Panc1 (cell line): ENCODE data around the gene KAZN. TPM values are rescaled to one million over a fixed set of nuclear protein-coding genes. Genes with fewer than 3 reads are reported as not detected.

Source experiments
- ATAC-seq: fragments of 200-7000 bp; cut with Tn5 transposase; 2 replicates; pipeline ENCODE4 v1.9.1; 2020; ENCODE audit warnings: mild to moderate bottlenecking, moderate library complexity
- BruUV-seq: library from RNA; stranded (reverse); fragments of 400-500 nt; replicated peaks from 2 replicates; lab custom pipeline; 2021; lab: Mats Ljungman, UMichigan
- CTCF ChIA-PET: fragments of 300-600 bp; sonication (Branson Sonifier 250); formaldehyde crosslinking; loops from one replicate; lab custom pipeline; 2022; ENCODE audit warnings: antibody characterized with exemption; lab: Charles Lee
- POLR2A ChIA-PET: fragments of 300-600 bp; sonication (Branson Sonifier 250); formaldehyde crosslinking; loops from one replicate; lab custom pipeline; 2022; ENCODE audit warnings: antibody characterized with exemption; lab: Charles Lee
- DNase-seq: peaks from one replicate; pipeline ENCODE4 v3.0.0-alpha.2; 2010; ENCODE audit warnings: low read depth, low spot score
- H3K27ac ChIP-seq: 2 replicates; pipeline ENCODE4 v1.5.1; 2011; ENCODE audit warnings: mild to moderate bottlenecking, low read length, inconsistent platforms
- H3K27me3 ChIP-seq: fragments of 200-500 bp; sonication (Bioruptor generic); 2 replicates; pipeline ENCODE4 v1.6.0; 2014; ENCODE audit warnings: low read length, inconsistent platforms; ENCODE audit not compliant: control insufficient read depth, insufficient read depth
- H3K36me3 ChIP-seq: fragments of 200-500 bp; sonication (Bioruptor generic); 2 replicates; pipeline ENCODE4 v1.5.1; 2014; ENCODE audit warnings: inconsistent platforms, mild to moderate bottlenecking, low read length, moderate library complexity; ENCODE audit not compliant: control insufficient read depth, insufficient read depth
- H3K4me1 ChIP-seq: 2 replicates; pipeline ENCODE4 v1.5.1; 2011; ENCODE audit warnings: inconsistent platforms, mild to moderate bottlenecking, low read length, moderate library complexity; ENCODE audit not compliant: control insufficient read depth, insufficient read depth
- H3K4me3 ChIP-seq, 2 experiments: 2 replicates each; pipeline ENCODE4 v1.5.1; 2011 to 2012; ENCODE audit warnings: low read depth in 2 of 2, low read length in 2 of 2, mild to moderate bottlenecking in 2 of 2, inconsistent platforms in 1 of 2, moderate library complexity in 1 of 2
- H3K9me3 ChIP-seq: fragments of 200-500 bp; sonication (Bioruptor generic); 2 replicates; pipeline ENCODE4 v1.5.1; 2014; ENCODE audit warnings: low read depth, mild to moderate bottlenecking, inconsistent platforms, low read length, moderate library complexity; ENCODE audit not compliant: control insufficient read depth, insufficient read depth
- POLR2AphosphoS5 ChIP-seq: IDR thresholded peaks from 2 replicates; pipeline ENCODE4 v1.6.1; 2012; ENCODE audit warnings: mild to moderate bottlenecking, low read depth, low read length, moderate library complexity
- SIN3A ChIP-seq: IDR thresholded peaks from 2 replicates; pipeline ENCODE4 v1.6.1; 2012; ENCODE audit warnings: low read depth, mild to moderate bottlenecking, low read length, moderate library complexity, borderline replicate concordance; ENCODE audit not compliant: insufficient read depth
- TCF7L2 ChIP-seq: IDR thresholded peaks from 2 replicates; pipeline ENCODE4 v1.6.1; 2011; ENCODE audit warnings: mild to moderate bottlenecking, low read depth, low read length, inconsistent platforms
- in situ Hi-C: cut with HindIII; loops from 2 replicates; pipeline ENCODE4 v1.10.0; 2016; ENCODE audit warnings: low sequenced_read_pairs, low pct_unique_long_range_greater_than_20kb
- intact Hi-C: fragments of 100-400 bp; cut with micrococcal nuclease; formaldehyde crosslinking; loops from one replicate; pipeline ENCODE4 v1.10.0; 2022; ENCODE audit not compliant: unreplicated experiment
- total RNA-seq: library from RNA; stranded (reverse); gene quantifications from one replicate; pipeline ENCODE4 v1.2.1, GENCODE V29; 2021; ENCODE audit not compliant: unreplicated experiment
- TF ChIP-seq, protein P1 (sequence below), 2 experiments: IDR thresholded peaks; 2 replicates each; pipeline ENCODE4 v1.6.1; 2011 to 2012; ENCODE audit warnings: low read depth in 2 of 2, control low read depth in 1 of 2, low read length in 1 of 2, mild to moderate bottlenecking in 1 of 2, moderate library complexity in 1 of 2; ENCODE audit not compliant: insufficient read depth in 1 of 2
- TF ChIP-seq, protein P2 (sequence below): fragments of 450-650 bp; IDR thresholded peaks from 2 replicates; pipeline ENCODE4 v1.5.1; 2017; ENCODE audit warnings: mild to moderate bottlenecking

KAZN gene
- total RNA-seq, 1 experiment from 2014 or later: 6.6 TPM

DNA sequence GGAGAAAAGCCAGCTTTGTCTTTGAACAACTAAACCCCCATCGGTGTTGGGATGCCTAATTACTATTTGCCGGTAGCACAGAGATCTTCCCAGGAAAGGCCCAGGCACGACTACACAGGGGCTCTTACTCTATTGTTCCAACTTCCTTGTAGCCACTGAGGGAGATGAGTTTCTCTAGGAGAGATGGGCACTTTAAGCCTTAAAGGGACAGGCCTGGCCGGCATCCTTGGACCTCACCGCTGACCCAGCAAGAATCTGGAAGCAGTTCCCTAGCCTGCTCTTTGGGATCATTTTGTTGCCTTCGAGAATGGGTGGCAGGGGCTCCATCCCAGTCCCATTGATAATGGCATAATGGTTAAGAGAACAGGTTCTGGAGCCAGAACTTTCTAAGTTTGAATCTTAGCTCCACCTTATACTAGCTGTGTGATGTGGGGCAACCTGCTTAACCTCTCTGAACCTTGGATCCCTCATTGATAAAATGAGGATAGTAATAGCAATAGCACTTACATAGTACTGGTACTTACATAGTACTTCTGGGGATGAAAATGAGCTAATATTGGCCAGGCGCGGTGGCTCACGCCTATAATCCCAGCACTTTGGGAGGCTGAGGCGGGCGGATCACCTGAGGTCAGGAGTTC, 316.0 kb downstream of the KAZN start:
- no peak overlapping the region for H3K27ac ChIP-seq
- POLR2A ChIA-PET: no interaction called here
- H3K9me3 ChIP-seq: no peaks in the 10 kb centered on the region
- DNase-seq (no peak), ATAC-seq (no peak)
- intact Hi-C loops: no loop called here
- no peaks in the 10 kb centered on the region for H3K27me3 ChIP-seq
- TF ChIP-seq, protein P1, sequence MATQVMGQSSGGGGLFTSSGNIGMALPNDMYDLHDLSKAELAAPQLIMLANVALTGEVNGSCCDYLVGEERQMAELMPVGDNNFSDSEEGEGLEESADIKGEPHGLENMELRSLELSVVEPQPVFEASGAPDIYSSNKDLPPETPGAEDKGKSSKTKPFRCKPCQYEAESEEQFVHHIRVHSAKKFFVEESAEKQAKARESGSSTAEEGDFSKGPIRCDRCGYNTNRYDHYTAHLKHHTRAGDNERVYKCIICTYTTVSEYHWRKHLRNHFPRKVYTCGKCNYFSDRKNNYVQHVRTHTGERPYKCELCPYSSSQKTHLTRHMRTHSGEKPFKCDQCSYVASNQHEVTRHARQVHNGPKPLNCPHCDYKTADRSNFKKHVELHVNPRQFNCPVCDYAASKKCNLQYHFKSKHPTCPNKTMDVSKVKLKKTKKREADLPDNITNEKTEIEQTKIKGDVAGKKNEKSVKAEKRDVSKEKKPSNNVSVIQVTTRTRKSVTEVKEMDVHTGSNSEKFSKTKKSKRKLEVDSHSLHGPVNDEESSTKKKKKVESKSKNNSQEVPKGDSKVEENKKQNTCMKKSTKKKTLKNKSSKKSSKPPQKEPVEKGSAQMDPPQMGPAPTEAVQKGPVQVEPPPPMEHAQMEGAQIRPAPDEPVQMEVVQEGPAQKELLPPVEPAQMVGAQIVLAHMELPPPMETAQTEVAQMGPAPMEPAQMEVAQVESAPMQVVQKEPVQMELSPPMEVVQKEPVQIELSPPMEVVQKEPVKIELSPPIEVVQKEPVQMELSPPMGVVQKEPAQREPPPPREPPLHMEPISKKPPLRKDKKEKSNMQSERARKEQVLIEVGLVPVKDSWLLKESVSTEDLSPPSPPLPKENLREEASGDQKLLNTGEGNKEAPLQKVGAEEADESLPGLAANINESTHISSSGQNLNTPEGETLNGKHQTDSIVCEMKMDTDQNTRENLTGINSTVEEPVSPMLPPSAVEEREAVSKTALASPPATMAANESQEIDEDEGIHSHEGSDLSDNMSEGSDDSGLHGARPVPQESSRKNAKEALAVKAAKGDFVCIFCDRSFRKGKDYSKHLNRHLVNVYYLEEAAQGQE (IDR thresholded peaks at IDR 0.05; ENCODE audit: insufficient read depth in 1 of 2, low read depth in 2 of 2, low read length in 1 of 2): no peak
- TF ChIP-seq, protein P2, sequence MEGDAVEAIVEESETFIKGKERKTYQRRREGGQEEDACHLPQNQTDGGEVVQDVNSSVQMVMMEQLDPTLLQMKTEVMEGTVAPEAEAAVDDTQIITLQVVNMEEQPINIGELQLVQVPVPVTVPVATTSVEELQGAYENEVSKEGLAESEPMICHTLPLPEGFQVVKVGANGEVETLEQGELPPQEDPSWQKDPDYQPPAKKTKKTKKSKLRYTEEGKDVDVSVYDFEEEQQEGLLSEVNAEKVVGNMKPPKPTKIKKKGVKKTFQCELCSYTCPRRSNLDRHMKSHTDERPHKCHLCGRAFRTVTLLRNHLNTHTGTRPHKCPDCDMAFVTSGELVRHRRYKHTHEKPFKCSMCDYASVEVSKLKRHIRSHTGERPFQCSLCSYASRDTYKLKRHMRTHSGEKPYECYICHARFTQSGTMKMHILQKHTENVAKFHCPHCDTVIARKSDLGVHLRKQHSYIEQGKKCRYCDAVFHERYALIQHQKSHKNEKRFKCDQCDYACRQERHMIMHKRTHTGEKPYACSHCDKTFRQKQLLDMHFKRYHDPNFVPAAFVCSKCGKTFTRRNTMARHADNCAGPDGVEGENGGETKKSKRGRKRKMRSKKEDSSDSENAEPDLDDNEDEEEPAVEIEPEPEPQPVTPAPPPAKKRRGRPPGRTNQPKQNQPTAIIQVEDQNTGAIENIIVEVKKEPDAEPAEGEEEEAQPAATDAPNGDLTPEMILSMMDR: no peak
- no peak for TF ChIP-seq SIN3A
- no peak for TF ChIP-seq TCF7L2
- TF ChIP-seq POLR2AphosphoS5: no peak
- CTCF ChIA-PET: no interaction called here
- in situ Hi-C loops: no loop called here
- no peak overlapping the region for H3K4me3 ChIP-seq
- no TSS peak for BruUV-seq
- H3K4me1 ChIP-seq: no peaks in the 10 kb centered on the region
- H3K36me3 ChIP-seq: no peaks in the 10 kb centered on the region

DNA sequence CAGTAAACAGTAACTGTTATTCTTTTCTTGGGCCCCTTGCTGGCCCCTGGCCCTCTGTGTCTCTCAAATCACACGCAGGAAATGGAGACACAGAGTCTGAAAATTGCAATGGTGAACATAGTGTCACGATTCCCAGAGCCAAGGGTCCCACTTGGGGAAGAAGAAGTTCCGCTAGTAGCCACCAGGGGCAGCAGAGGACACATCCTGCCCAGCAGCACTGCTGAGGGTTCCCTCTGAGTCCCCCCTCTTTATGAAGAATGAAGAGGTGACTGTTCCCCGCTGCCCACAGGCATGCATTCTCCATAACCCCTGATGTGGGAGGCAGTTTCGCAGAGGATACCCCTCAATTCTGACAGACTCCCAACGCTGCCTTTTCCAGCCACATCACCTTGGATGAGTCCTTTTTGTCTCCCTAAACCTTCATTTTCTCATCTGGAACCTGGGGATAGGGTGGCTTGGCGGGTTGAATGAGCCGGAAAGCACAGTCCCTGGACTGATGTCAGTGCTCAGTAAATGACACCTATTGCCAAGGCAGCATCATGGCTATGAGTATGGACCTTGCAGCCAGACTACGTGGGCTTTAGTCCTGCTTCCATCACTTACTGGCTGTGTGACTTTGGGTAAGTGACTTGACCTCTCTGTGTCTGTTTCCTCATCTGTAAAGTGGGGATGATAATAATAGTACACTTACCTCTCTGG, 317.0 kb downstream of the KAZN start:
- Histone ChIP-seq H3K27ac (no peak overlapping the region), H3K4me3 (no peak overlapping the region), H3K9me3 (no peaks in the 10 kb centered on the region), H3K4me1 (no peaks in the 10 kb centered on the region), H3K36me3 (no peaks in the 10 kb centered on the region), H3K27me3 (no peaks in the 10 kb centered on the region)
- CTCF ChIA-PET: no interaction called here
- no TSS peak for BruUV-seq
- ATAC-seq: peak; percentile 77
- DNase-seq: peak; percentile 50
- TF ChIP-seq, protein P2: peak; percentile 97
- TF ChIP-seq SIN3A (no peak), POLR2AphosphoS5 (no peak), TCF7L2 (no peak)
- TF ChIP-seq, protein P1 (IDR thresholded peaks at IDR 0.05; ENCODE audit: insufficient read depth in 1 of 2, low read depth in 2 of 2, low read length in 1 of 2): no peak
- in situ Hi-C loops (no loop called here), intact Hi-C loops (no loop called here)
- POLR2A ChIA-PET: no interaction called here
